Measurements from ENCODE around the gene SLC6A3.

The SLC6A3 gene

DNA sequence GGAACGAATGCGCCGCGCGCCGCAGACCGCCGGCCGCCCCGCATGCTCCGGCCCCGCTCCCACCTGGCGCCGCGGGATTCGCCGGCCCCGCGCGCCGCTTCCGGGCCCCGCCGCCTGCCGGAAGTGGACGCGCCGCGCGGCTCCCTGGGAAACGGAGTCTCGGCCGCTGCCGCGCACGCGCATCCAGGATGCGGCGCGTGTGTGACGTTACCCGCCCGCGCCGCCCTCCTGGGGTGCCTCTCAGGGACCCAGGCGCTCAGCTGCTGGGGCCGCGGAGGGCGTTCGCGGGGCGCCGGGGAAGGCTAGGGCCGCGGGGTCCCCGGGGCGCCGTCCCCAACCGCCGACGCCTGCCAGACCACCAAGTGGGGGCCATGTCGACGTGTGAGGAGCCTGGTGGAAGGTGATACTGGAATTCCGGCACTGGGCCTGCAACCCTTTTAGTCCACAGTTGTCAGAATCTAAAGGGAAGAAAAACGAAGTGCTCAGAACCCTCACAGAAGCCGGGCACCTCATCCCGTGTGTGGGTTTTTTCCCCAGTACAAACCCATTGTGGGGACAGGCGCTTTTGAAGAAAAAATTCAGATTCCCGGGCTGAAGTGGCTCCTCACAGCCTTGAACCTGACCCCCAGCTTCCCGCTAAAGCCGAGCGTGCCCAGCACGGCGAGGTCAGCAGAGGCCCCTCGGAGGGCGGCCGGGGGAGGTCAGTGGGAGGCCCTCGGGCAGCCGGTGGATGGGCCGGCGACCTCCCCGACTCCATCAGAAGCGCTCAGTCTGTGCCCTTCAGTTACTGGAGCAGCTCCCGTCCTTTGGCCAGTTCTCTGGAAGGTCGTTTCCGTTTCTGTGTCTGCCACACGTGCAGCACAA is 100.0 kb downstream of the SLC6A3 start, which contains the start of gene CLPTM1L:
TSS of gene CLPTM1L (minus strand) at position 125 of the 864 bp plus-strand sequence. CDS start 258 bp downstream, outside the sequence.
- DNase-seq, result peak; percentile 94

DNA sequence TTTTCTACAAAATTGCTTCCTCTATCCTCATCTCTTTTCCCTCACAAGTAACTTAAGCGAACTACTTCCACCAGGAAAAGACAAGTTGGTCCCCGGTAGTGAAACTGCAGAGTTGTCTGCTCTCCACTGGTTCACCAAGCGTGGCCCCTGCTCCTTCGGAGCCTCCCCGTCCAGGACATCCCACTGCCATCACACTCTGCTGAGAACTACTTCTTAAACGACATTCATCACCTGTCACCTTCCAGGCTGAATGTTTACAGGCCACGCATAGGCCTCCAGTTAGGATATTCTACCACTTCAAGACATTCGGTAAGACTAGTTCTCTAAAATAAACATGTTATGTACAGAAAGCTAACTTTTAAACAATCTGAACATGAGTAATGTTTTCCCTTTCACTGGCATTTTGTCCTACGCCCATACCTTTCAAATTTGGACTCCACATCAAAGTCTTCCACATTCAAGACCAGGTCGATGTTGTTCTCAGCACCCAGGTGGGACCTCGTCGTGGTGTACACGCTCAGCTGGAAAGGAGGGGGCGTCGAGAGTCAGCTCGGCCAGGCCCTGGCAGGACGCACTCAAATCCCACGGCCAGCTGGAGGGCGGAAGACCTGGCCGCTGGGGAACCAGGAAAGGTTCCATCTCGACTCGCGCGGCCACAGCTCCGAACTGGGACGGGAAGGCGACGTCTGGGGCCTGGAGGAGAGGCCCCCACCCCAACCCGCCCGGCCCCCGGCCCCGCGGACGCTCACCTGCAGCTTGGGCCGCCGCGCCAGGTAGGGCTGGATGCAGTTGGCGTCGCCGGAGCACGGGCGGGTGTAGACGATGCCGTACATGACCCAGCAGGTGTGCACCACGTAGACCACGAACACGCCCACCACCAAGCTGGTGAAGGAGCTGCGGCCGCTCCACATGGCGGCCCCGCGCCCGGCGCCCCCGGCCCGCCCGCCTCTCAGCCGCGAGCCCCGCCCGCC is 101.0 kb downstream of the SLC6A3 start:
- DNase-seq, result peak; percentile 32

DNA sequence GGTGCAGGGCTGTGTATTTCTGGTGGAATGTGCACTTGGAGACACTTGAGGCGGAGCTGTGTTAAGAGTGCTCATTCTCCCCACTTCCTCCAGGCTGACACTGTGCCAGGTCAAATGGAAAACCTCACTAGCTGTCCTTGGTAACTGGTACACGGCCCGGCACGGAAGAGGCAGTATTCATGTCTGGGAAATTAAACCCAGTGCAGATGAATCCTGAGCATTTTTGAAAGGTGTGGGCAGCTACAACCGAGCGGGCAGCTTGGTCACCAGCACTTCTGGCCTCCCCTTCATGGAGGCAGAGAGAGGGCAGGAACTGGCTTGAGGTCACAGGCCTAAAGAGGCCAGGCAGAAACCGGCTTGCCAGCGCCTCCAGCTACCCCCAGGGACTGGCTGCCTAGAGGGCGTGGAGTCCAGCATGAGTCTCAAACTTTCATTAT is 101.9 kb downstream of the SLC6A3 start:
- DNase-seq, result no peak
